Esophagus muscularis mucosa (tissue), 3 donors: ENCODE results near the gene DDAH1.

Experiments used
- CTCF ChIP-seq, 3 experiments: fragments of 200-600 bp in 2 of 3; fragments of 450-650 bp in 1 of 3; sonication (generic) in 2 of 3; IDR thresholded peaks; one replicate each; pipeline ENCODE4 v1.5.1; 2017 to 2019; ENCODE audit warnings: antibody characterized with exemption in 3 of 3, mild to moderate bottlenecking in 2 of 3, moderate library complexity in 1 of 3
- POLR2AphosphoS5 ChIP-seq, 2 donors: sonication (generic); formaldehyde crosslinking; IDR thresholded peaks; one replicate each; pipeline ENCODE4 v1.6.1; 2017; ENCODE audit warnings: antibody characterized with exemption in 2 of 2

GRCh38 chr1:85495556-85495955 is 30.6 kb upstream of the DDAH1 start:
- TF ChIP-seq CTCF (IDR thresholded peaks at IDR 0.05) (no peak), POLR2AphosphoS5 (IDR thresholded peaks at IDR 0.05) (no peak)
